H1 (cell line): ENCODE results near the gene SRRM5. TPM values are rescaled to one million over a fixed set of nuclear protein-coding genes. Genes with fewer than 3 reads are reported as not detected.

Experiments used
- FOSL1 ChIP-seq: IDR thresholded peaks from 2 replicates; pipeline ENCODE4 v1.6.1; 2011; ENCODE audit warnings: mild to moderate bottlenecking, low read depth, low read length, moderate library complexity; ENCODE audit not compliant: insufficient read depth
- HDAC6 ChIP-seq: IDR thresholded peaks from one replicate; pipeline ENCODE4 v1.7.1; 2012; ENCODE audit warnings: low read depth, mild to moderate bottlenecking, inconsistent platforms, low read length, moderate library complexity
- SIN3A ChIP-seq, 2 experiments: IDR thresholded peaks in 1 of 2; conservative IDR thresholded peaks in 1 of 2; 2 replicates each; pipeline ENCODE4 v1.6.1; 2011 to 2012; ENCODE audit warnings: low read length in 2 of 2, improper control_type of control experiment in 1 of 2, low read depth in 1 of 2, mild to moderate bottlenecking in 1 of 2
- polyA plus RNA-seq, 7 experiments: library from polyadenylated mRNA; depleted of rRNA in 3 of 7; stranded (reverse) in 5 of 7; unstranded in 2 of 7; fragments of >200 nt in 5 of 7; fragments of 200-250 nt in 2 of 7; gene quantifications; 1 replicate in 5 of 7; 2 replicates in 1 of 7; 4 replicates in 1 of 7; pipeline versions ENCODE4 v1.2.1 to v1.2.3, GENCODE V29; 2011 to 2013; ENCODE audit warnings: missing spikeins in 2 of 7, mixed read lengths in 2 of 7
- total RNA-seq: library from RNA; stranded (reverse); fragmentation: NEBNext Ultra II Directional; extraction: Animal tissue kit (Norgen Biotek cat#: 25700); gene quantifications from 2 replicates; pipeline ENCODE4 v1.2.1, GENCODE V29; 2021

SRRM5 gene
- total and polyA plus RNA-seq, 2 of the 8 experiments (the other 6 are each of a cell fraction or from before 2014, with no cell fraction given), result 0.06 to 0.11 TPM

DNA sequence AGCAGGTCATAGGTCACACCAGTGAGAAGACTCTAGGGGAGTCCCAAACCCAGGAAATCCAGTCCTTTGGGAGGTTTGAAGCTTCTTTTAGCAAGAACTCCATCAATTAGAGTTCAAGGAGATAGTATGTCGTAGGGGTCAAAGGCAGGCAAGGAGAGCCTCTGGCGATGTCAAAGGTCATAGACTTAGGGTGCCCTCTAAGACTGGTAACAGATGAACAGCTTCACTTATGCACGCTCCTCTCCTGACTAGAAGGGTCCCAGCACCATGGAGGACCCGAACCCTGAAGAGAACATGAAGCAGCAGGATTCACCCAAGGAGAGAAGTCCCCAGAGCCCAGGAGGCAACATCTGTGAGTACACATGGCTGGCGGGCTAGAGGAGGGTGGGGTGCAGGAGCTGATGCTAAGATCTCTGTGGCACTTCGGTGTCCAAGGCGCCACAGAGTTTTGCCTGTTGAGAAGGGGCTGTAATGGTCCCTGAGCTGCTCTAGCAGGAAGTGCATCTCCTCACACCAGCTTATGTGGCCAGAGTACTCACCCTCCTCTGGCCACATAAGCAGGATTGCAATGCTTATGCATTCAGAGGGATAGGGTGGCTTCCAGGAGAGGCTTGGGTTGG is 14.9 kb upstream of the SRRM5 start (continued):
- no peak for TF ChIP-seq SIN3A (conservative IDR thresholded peaks at IDR 0.05 in 1 of 2, IDR thresholded peaks at IDR 0.05 in 1 of 2; ENCODE audit: low read depth in 1 of 2, low read length in 2 of 2)
- no peak for TF ChIP-seq HDAC6
- no peak for TF ChIP-seq FOSL1
